DND-41 (cell line): Measurements from ENCODE around the gene ZMYM4.

Source experiments
- ATAC-seq: fragments of 200-7000 bp; cut with Tn5 transposase; 3 replicates; pipeline ENCODE4 v1.9.1; 2021; ENCODE audit warnings: low read depth; ENCODE audit not compliant: insufficient read depth
- DNase-seq: peaks from one replicate; pipeline ENCODE4 v3.0.0-alpha.2; 2020
- H2AFZ ChIP-seq: 2 replicates; pipeline ENCODE4 v1.6.0; 2012; ENCODE audit warnings: low read depth, low read length
- H3K27ac ChIP-seq: 2 replicates; pipeline ENCODE4 v1.5.1; 2012; ENCODE audit warnings: low read length, inconsistent platforms
- H3K27me3 ChIP-seq: fragments of 200-600 bp; sonication (generic); 2 replicates; pipeline ENCODE4 v1.6.0; 2012; ENCODE audit warnings: low read length, mild to moderate bottlenecking, inconsistent platforms; ENCODE audit not compliant: insufficient read depth, poor library complexity
- H3K36me3 ChIP-seq: 2 replicates; pipeline ENCODE4 v1.5.1; 2012; ENCODE audit warnings: low read length, inconsistent platforms; ENCODE audit not compliant: insufficient read depth
- H3K4me1 ChIP-seq: 2 replicates; pipeline ENCODE4 v1.5.1; 2012; ENCODE audit warnings: mild to moderate bottlenecking, low read length; ENCODE audit not compliant: insufficient read depth
- H3K4me2 ChIP-seq: 2 replicates; pipeline ENCODE4 v1.6.0; 2012; ENCODE audit warnings: mild to moderate bottlenecking, moderate library complexity, low read length, inconsistent platforms; ENCODE audit not compliant: insufficient read depth
- H3K4me3 ChIP-seq, 2 experiments: fragments of 200-600 bp in 1 of 2; shearing (Covaris generic) in 1 of 2; 2 replicates each; pipeline ENCODE4 v1.5.1; 2012 to 2016; ENCODE audit warnings: inconsistent platforms in 2 of 2, low read length in 2 of 2, mild to moderate bottlenecking in 2 of 2, low read depth in 1 of 2, moderate library complexity in 1 of 2
- H3K79me2 ChIP-seq: 2 replicates; pipeline ENCODE4 v1.6.0; 2012; ENCODE audit warnings: low read length, inconsistent platforms; ENCODE audit not compliant: insufficient read depth
- H3K9ac ChIP-seq: 2 replicates; pipeline ENCODE4 v1.6.0; 2012; ENCODE audit warnings: low read depth, mild to moderate bottlenecking, inconsistent platforms, low read length, moderate library complexity
- H3K9me3 ChIP-seq: 2 replicates; pipeline ENCODE4 v1.5.1; 2012; ENCODE audit warnings: low read length, moderate library complexity, mild to moderate bottlenecking, inconsistent platforms; ENCODE audit not compliant: insufficient read depth, severe bottlenecking
- H4K20me1 ChIP-seq: 2 replicates; pipeline ENCODE4 v1.6.0; 2012; ENCODE audit warnings: low read length; ENCODE audit not compliant: insufficient read depth
- CTCF ChIP-seq: IDR thresholded peaks from 2 replicates; pipeline ENCODE4 v1.5.1; 2012; ENCODE audit warnings: borderline replicate concordance, low read length, moderate library complexity, mild to moderate bottlenecking; ENCODE audit not compliant: poor library complexity, severe bottlenecking; ENCODE audit errors: extremely low read depth
- EZH2 ChIP-seq: IDR thresholded peaks from 3 replicates; pipeline ENCODE4 v1.6.1; 2012; ENCODE audit warnings: borderline replicate concordance, low read depth, mild to moderate bottlenecking, moderate library complexity, low read length, inconsistent platforms; ENCODE audit not compliant: severe bottlenecking

The ZMYM4 gene

GRCh38 chr1:35448344-35448801 is 179.9 kb downstream of the ZMYM4 start:
- Histone ChIP-seq H4K20me1 (no peaks in the 10 kb centered on the region), H3K4me3 (no peak overlapping the region), H3K4me2 (no peak overlapping the region), H3K4me1 (no peaks in the 10 kb centered on the region), H3K36me3 (peaks cover 59% of the 10 kb centered on the region), H3K9ac (no peak overlapping the region), H3K27ac (no peak overlapping the region), H3K9me3 (no peaks in the 10 kb centered on the region), H3K79me2 (no peaks in the 10 kb centered on the region), H2AFZ (no peak overlapping the region), H3K27me3 (no peaks in the 10 kb centered on the region)
- no peak for ATAC-seq
- DNase-seq, result no peak
- no peak for TF ChIP-seq CTCF
- TF ChIP-seq EZH2, result no peak

GRCh38 chr1:35449334-35450008 is 181.0 kb downstream of the ZMYM4 start:
- no peaks in the 10 kb centered on the region for H3K27me3 ChIP-seq
- H3K27ac ChIP-seq, result no peak overlapping the region
- H3K4me3 ChIP-seq, result no peak overlapping the region
- ATAC-seq, result no peak
- H4K20me1 ChIP-seq, result no peaks in the 10 kb centered on the region
- H2AFZ ChIP-seq, result no peak overlapping the region
- no peak overlapping the region for H3K4me2 ChIP-seq
- H3K36me3 ChIP-seq, result peaks cover 58% of the 10 kb centered on the region
- H3K9me3 ChIP-seq, result no peaks in the 10 kb centered on the region
- DNase-seq, result no peak
- H3K4me1 ChIP-seq, result no peaks in the 10 kb centered on the region
- no peaks in the 10 kb centered on the region for H3K79me2 ChIP-seq
- no peak overlapping the region for H3K9ac ChIP-seq
- TF ChIP-seq EZH2 (no peak), CTCF (peak; percentile 2)

- Histone ChIP-seq H3K27ac (no peak overlapping the region), H3K4me2 (no peak overlapping the region), H3K79me2 (no peaks in the 10 kb centered on the region), H3K9me3 (no peaks in the 10 kb centered on the region), H3K9ac (no peak overlapping the region), H3K4me3 (no peak overlapping the region), H3K36me3 (peaks cover 53% of the 10 kb centered on the region), H2AFZ (no peak overlapping the region), H4K20me1 (no peaks in the 10 kb centered on the region), H3K27me3 (no peaks in the 10 kb centered on the region), H3K4me1 (no peaks in the 10 kb centered on the region)
- no peak for TF ChIP-seq EZH2
- peak; percentile 96 for TF ChIP-seq CTCF
- DNase-seq, result peak; percentile 78
- peak; percentile 98 for ATAC-seq
Measured at GRCh38 chr1:35451125-35451528, 182.6 kb downstream of the ZMYM4 start.
